Prostate gland (tissue), 2 donors: ENCODE measurements around the gene SLC23A1.

Source experiments
- POLR2A ChIP-seq: fragments of 450-650 bp; IDR thresholded peaks from one replicate; pipeline ENCODE4 v1.6.1; 2016; ENCODE audit warnings: antibody characterized with exemption, mild to moderate bottlenecking
- POLR2AphosphoS5 ChIP-seq: sonication (generic); formaldehyde crosslinking; IDR thresholded peaks from one replicate; pipeline ENCODE4 v1.6.1; 2017; ENCODE audit warnings: antibody characterized with exemption
- TF ChIP-seq, protein P1 (sequence below), 4 experiments: fragments of 200-600 bp in 2 of 4; fragments of 450-650 bp in 2 of 4; sonication (generic) in 2 of 4; IDR thresholded peaks; 1 replicate in 3 of 4; 2 replicates in 1 of 4; pipeline ENCODE4 v1.5.1; 2016 to 2019; ENCODE audit warnings: antibody characterized with exemption in 4 of 4, mild to moderate bottlenecking in 2 of 4, moderate library complexity in 2 of 4

DNA sequence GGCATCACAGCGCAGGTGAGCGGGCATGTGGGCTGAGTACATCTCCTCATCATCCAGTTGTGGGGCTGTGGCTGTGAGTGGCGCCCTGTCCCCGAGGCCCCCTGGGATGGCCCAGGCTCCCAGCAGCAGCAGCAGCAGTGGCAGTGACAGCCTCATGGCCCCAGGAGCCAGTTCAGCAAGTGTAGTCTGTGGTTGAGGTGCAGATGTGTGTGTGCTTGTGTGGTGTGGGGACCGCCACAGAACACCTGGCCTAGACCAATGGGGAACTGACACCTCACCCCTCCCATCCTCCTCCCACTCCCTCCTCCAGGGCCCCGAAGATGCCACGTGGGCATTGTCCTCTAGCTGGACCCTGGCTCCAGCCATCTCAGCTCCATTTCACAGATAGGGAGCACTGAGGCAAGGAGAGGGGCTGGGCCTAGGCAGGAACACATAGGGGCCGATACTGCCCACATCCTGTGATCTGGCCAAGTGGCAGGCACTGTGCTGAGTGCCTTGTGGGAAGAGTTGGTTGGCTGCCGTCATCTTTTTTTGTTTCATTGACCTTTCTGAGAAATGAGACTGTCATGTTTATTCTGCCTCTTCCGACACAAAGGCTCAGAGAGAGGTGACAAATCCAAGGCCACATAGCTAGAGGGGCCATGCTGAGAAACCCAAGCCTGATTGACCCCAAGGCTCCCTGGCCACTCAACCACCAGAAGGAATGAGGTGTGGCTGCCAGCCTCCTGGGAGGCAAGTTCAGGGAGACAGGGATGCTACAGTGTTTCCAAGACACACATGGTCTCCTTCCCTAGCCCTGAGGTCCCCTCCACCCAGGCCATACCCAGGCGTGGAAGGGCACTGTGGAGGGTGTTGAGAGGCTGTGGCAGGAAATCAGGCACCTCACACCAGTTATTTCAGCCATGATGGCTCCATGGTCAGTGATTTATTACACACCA lies 6.9 kb upstream of the SLC23A1 start, which contains the start of gene MZB1:
- TF ChIP-seq, protein P1, sequence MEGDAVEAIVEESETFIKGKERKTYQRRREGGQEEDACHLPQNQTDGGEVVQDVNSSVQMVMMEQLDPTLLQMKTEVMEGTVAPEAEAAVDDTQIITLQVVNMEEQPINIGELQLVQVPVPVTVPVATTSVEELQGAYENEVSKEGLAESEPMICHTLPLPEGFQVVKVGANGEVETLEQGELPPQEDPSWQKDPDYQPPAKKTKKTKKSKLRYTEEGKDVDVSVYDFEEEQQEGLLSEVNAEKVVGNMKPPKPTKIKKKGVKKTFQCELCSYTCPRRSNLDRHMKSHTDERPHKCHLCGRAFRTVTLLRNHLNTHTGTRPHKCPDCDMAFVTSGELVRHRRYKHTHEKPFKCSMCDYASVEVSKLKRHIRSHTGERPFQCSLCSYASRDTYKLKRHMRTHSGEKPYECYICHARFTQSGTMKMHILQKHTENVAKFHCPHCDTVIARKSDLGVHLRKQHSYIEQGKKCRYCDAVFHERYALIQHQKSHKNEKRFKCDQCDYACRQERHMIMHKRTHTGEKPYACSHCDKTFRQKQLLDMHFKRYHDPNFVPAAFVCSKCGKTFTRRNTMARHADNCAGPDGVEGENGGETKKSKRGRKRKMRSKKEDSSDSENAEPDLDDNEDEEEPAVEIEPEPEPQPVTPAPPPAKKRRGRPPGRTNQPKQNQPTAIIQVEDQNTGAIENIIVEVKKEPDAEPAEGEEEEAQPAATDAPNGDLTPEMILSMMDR (IDR thresholded peaks at IDR 0.05), result no peak
- TF ChIP-seq POLR2AphosphoS5 (no peak), POLR2A (no peak)
